Measurements from ENCODE around the gene MRPL20. TPM values are rescaled to one million over a fixed set of nuclear protein-coding genes. Genes with fewer than 3 reads are reported as not detected.

The MRPL20 gene
- total and polyA plus RNA-seq, 2 donors (not counting 1 experiment from before 2014, with no cell fraction given): 81.7 to 150 TPM

DNA sequence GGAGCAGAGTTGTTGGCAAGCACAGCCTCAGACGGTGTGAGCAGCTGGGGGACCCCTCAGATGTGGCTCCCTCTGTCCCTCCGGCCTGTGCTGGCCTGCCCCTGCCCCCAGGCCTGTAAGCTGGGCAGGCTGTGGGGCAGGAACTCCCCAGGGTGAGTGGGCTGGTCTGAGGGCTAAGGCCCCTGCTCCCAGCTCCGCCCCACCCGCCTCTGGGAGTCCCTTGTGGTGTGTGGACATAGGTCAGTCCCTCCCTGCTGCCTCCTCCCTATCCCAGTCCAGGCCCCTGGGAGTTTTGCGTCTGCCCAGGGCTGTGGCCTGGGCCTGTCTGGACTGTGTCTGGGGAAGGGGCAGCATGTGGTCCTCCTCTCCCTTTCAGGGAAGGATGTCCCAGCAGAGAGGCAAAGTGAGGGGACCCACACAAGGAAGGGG, 24.8 kb upstream of the MRPL20 start:
- Histone ChIP-seq H3K9me3 (ENCODE audit: control insufficient read depth, insufficient read depth, low read depth, low read length) (no peaks in the 10 kb centered on the region), H3K27me3 (ENCODE audit: control insufficient read depth, insufficient read depth, low read length) (no peaks in the 10 kb centered on the region), H2AFZ (ENCODE audit: low read length) (no peak overlapping the region), H3K79me2 (ENCODE audit: control insufficient read depth, insufficient read depth, low read length) (no peaks in the 10 kb centered on the region), H3K36me3 (ENCODE audit: control insufficient read depth, insufficient read depth, low read length) (no peaks in the 10 kb centered on the region), H4K20me1 (ENCODE audit: control insufficient read depth, extremely low read depth, insufficient read depth, low read length) (no peaks in the 10 kb centered on the region), H3K4me3 (replicated peaks in 1 of 4; ENCODE audit: control extremely low read depth in 1 of 4, insufficient read depth in 1 of 4, low read depth in 3 of 4, low read length in 4 of 4) (no peak overlapping the region), H3K4me2 (ENCODE audit: extremely low read depth, insufficient read depth, low read length) (no peak overlapping the region), H3K4me1 (ENCODE audit: control insufficient read depth, extremely low read depth, insufficient read depth, low read length) (peaks cover 29% of the 10 kb centered on the region), H3K27ac (ENCODE audit: insufficient read depth, low read length) (no peak overlapping the region), H3K9ac (ENCODE audit: insufficient read depth, low read length) (no peak overlapping the region)
- TF ChIP-seq EZH2 (IDR thresholded peaks at IDR 0.05; ENCODE audit: low read length, missing control alignments) (no peak), CTCF (conservative IDR thresholded peaks at IDR 0.05 in 1 of 2, IDR thresholded peaks at IDR 0.05 in 1 of 2; ENCODE audit: low read depth in 1 of 2, low read length in 2 of 2) (no peak)
- DNase-seq (ENCODE audit: low read depth in 2 of 2): peak in 1 of 2 donors; percentile 41

DNA sequence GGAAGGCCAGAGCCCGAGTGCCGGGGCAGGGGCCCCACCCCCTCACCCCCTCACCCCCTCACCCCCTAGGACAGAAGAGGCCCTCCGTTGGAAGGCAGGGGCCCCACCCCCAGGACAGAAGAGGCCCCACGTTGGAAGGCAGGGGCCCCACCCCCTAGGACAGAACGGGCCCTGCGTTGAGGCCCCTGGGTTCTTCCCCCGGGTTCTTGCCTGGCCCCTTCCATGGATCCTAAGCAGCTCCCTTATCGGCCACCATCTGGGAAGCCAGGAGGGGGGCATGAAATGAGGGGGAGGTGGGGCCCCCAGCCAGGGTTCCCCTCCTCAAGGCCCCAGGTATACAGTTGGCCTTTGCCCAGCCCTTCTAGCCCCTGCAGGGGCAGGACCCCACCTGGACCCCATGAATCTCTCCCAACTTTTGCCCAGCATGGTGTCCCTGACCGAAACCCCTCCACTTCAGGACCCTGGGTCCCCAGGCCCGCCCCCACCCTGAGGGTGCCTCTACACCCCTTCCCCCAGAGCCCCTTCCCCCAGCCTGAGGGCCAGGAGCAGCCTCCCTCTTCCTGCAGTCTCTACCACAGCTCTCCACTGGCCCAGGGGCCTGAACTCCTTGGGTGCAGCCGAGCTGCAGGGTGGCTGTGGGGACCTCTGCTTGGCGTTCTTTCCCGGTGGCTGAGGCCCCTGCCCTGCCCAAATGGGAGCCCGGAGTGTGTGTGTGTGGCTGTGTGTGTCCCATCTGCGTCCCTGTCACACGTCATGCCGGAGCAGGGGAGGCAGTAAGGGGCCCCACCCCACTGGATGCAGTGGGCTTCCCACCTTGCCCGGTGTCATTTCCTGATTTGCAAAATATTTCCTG, 24.1 kb upstream of the MRPL20 start:
- no peak overlapping the region for H3K4me2 ChIP-seq (ENCODE audit: extremely low read depth, insufficient read depth, low read length)
- no peak overlapping the region for H3K4me3 ChIP-seq (replicated peaks in 1 of 4; ENCODE audit: control extremely low read depth in 1 of 4, insufficient read depth in 1 of 4, low read depth in 3 of 4, low read length in 4 of 4)
- H4K20me1 ChIP-seq (ENCODE audit: control insufficient read depth, extremely low read depth, insufficient read depth, low read length): no peaks in the 10 kb centered on the region
- no peak overlapping the region for H3K9ac ChIP-seq (ENCODE audit: insufficient read depth, low read length)
- peaks cover 29% of the 10 kb centered on the region for H3K4me1 ChIP-seq (ENCODE audit: control insufficient read depth, extremely low read depth, insufficient read depth, low read length)
- H3K27ac ChIP-seq (ENCODE audit: insufficient read depth, low read length): no peak overlapping the region
- H2AFZ ChIP-seq (ENCODE audit: low read length): no peak overlapping the region
- H3K36me3 ChIP-seq (ENCODE audit: control insufficient read depth, insufficient read depth, low read length): no peaks in the 10 kb centered on the region
- no peak for DNase-seq (ENCODE audit: low read depth in 2 of 2)
- no peaks in the 10 kb centered on the region for H3K9me3 ChIP-seq (ENCODE audit: control insufficient read depth, insufficient read depth, low read depth, low read length)
- no peaks in the 10 kb centered on the region for H3K27me3 ChIP-seq (ENCODE audit: control insufficient read depth, insufficient read depth, low read length)
- no peak for TF ChIP-seq CTCF (conservative IDR thresholded peaks at IDR 0.05 in 1 of 2, IDR thresholded peaks at IDR 0.05 in 1 of 2; ENCODE audit: low read depth in 1 of 2, low read length in 2 of 2)
- no peak for TF ChIP-seq EZH2 (IDR thresholded peaks at IDR 0.05; ENCODE audit: low read length, missing control alignments)
- no peaks in the 10 kb centered on the region for H3K79me2 ChIP-seq (ENCODE audit: control insufficient read depth, insufficient read depth, low read length)

DNA sequence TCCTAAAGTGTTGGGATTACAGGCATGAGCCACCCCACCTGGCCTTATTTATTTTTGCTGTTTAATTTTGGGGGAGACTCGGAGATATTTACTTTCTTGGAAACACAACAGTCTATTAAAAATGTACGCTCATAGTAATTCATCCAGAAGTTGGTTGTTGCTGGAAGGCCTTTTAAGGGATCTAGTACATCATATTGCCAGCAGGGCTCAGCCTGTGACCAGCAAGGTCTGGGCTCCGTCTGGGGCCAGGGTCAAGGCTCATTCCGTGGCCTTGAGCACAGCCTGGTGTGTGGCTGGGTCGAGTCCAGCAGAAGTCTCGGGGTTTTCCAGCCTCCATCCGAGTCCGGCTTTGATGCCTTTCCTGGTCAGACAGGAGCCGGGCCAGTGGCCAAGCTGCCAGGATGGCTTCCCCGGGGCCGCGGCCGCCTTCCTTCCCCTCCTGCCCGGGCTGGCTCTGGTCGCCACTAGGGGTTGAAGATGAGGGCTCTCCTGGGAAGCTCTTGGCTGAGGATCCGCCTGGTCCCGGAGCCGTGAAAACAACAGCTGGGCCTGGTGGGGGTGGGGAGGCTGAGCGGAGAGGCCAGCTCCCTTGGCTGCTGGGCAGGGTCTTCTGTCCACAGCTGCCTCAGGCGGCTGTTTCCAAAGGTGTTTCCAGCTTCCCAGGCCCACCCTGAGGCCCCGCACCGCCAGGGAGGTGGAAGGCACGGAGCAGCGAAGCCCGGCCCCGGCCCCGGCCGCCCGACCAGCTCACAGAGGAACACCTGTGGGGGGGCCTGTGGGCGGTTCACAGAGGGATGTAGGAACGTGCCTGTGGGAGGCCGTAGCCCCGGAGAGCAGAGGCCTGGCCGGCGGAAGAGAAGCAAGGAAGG, 23.3 kb upstream of the MRPL20 start:
- TF ChIP-seq EZH2 (IDR thresholded peaks at IDR 0.05; ENCODE audit: low read length, missing control alignments) (no peak), CTCF (conservative IDR thresholded peaks at IDR 0.05 in 1 of 2, IDR thresholded peaks at IDR 0.05 in 1 of 2; ENCODE audit: low read depth in 1 of 2, low read length in 2 of 2) (peak in 1 of 2 donors; percentile 17)
- Histone ChIP-seq H3K36me3 (ENCODE audit: control insufficient read depth, insufficient read depth, low read length) (no peaks in the 10 kb centered on the region), H2AFZ (ENCODE audit: low read length) (peak overlapping the region; percentile 73), H3K27me3 (ENCODE audit: control insufficient read depth, insufficient read depth, low read length) (no peaks in the 10 kb centered on the region), H4K20me1 (ENCODE audit: control insufficient read depth, extremely low read depth, insufficient read depth, low read length) (no peaks in the 10 kb centered on the region), H3K79me2 (ENCODE audit: control insufficient read depth, insufficient read depth, low read length) (no peaks in the 10 kb centered on the region), H3K9me3 (ENCODE audit: control insufficient read depth, insufficient read depth, low read depth, low read length) (no peaks in the 10 kb centered on the region), H3K4me2 (ENCODE audit: extremely low read depth, insufficient read depth, low read length) (peak overlapping the region; percentile 51), H3K4me3 (replicated peaks in 1 of 4; ENCODE audit: control extremely low read depth in 1 of 4, insufficient read depth in 1 of 4, low read depth in 3 of 4, low read length in 4 of 4) (no peak overlapping the region), H3K4me1 (ENCODE audit: control insufficient read depth, extremely low read depth, insufficient read depth, low read length) (peaks cover 29% of the 10 kb centered on the region), H3K27ac (ENCODE audit: insufficient read depth, low read length) (peak overlapping the region; percentile 47), H3K9ac (ENCODE audit: insufficient read depth, low read length) (peak overlapping the region; percentile 46)
- peak; percentile 59 to 75 for DNase-seq (ENCODE audit: low read depth in 2 of 2)

Measured in fibroblast of lung (primary cell).